M059J (cell line): Measurements from ENCODE around the gene KIAA1755. TPM values are rescaled to one million over a fixed set of nuclear protein-coding genes. Genes with fewer than 3 reads are reported as not detected.
A peak's percentile ranks its signal among the peaks of the same experiment; 100 is the strongest.
"Not testable (repeated sequence)": the region's sequence is repeated elsewhere in the genome, so short reads cannot be mapped to it uniquely, and the experiment has no call there.

Experiments used
- DNase-seq: peaks from one replicate; pipeline ENCODE4 v3.0.0-alpha.2; 2012; ENCODE audit warnings: low read depth
- total RNA-seq: library from RNA; depleted of rRNA; stranded (reverse); fragments of >200 nt; shearing (Covaris generic); gene quantifications from 2 replicates; pipeline ENCODE4 v1.2.3, GENCODE V29; 2014

The KIAA1755 gene
- total RNA-seq, 1 experiment from 2014 or later: 3.8 TPM

DNA sequence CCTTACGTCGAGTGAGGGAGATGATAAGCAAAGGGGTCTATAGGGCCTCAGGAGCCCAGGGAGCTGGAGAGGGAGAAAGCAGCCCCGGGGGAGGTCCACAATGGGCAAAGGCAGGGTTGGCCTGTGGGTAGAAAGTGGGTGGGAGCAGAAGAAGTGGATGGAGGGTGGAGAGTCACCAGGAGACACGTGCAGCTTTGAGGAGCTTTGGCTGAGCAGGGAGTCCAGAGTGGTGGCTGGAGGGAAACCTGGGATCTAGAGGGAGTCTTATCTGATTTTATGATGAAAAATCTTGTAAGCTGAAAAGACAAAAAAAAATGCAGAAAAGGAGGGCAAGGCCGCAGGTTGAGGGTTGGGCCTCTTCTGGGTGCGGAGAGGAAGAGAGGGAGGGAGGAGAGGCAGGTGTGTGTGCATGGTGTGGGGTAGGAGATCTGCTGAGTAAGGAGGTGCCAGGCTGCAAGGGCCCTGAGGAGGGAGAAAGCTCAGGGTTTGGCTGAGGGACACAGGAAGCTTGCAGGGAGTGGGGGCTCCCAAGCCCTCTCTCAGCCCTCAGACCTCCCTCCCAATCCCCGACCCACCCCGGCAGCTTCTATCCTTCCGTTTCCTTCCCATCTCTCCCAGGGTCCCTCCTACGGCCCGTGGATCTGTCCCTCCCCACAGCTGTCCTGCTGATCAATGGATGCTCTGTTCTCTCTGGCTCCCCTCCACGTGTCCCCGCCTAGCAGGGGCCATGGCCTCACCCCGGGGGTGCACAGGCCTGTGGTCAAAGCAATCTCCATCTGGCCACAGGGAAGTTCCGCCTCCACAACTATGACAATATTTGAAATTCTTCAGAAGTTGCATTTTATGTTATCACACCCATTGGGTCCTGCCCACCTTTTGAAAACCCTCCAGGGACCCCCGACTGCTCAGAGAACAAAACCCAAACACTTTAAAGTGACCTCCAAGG is 26.3 kb upstream of the KIAA1755 start:
- no peak for DNase-seq

DNA sequence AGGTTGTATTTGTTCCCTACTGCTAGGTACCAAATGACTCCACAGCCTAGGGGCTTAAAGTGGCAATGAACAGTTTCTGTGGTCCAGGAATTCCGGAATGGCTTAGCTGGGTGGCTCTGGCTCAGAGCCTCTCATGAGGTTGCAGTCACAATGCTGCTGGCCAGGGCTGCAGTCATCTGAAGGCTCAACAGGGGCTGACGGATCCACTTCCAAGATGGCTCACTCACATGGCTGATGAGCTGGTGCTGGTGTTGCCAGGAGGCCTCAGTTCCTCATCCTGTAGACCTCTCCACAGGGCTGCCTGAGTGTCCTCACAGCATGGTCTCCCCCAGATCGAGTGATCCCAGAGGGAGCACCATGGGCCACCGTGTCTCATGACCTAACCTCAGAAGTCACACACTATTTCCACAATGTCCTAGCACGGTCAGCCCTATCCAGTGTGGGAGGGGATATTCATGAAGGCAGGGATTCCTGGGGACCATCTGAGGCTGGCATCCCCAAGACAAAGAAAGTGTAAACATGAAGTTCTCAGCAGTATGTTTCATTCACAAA is 24.4 kb upstream of the KIAA1755 start:
- no peak for DNase-seq

DNA sequence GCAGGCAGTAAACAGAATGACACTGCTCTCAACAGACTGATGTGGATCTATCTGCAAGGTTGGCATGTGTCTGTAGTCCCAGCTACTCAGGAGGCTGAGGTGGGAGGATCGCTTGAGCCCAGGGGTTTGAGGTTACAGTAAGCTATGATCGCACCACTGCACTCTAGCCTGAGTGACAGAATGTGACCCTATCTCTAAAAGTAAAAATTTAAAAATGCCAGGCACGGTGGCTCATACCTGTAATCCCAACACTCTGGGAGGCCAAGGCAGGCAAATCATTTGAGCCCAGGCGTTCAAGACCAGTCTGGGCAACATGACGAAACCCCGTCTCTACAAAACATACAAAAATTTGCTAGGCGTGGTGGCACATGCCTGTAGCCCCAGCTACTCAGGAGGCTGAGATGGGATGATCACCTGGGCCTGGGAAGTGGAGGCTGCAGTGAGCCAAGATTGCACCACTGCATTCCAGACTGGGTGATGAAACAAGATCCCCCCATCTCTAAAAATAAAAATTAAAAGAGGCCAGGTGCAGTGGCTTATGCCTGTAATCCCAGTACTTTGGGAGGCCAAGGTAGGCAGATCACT is 23.6 kb upstream of the KIAA1755 start:
- not testable (repeated sequence) for DNase-seq

- no peak for DNase-seq
These were observed 22.7 kb upstream of the KIAA1755 start for GRCh38 chr20:38283236-38283635.

- DNase-seq: not testable (repeated sequence)
These were observed 20.8 kb upstream of the KIAA1755 start for GRCh38 chr20:38281176-38281915.

DNA sequence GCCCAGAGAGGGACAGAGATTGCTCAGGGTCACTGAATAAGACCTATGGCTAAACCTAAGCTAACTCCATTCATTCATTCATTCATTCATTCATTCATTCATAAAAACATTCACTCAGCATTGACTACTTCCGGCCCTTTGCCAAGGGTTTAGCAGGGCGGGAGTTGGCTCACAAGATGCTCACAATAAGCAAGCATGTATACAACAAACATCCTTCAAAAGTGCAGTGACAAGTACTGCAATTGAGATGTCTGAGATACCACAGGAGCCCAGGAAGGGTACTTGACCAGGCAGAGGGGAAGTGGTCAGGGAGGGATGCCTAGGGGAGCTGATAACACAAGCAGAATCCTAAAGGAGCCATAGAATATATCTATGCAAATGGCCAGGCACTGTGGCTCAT is 18.2 kb upstream of the KIAA1755 start:
- DNase-seq: no peak

GRCh38 chr20:38278131-38278530 is 17.6 kb upstream of the KIAA1755 start:
- DNase-seq: no peak

- no peak for DNase-seq
These were observed 17.2 kb upstream of the KIAA1755 start for GRCh38 chr20:38277691-38278090.

- DNase-seq: no peak
These were observed 16.8 kb upstream of the KIAA1755 start for GRCh38 chr20:38277285-38277684.

GRCh38 chr20:38275815-38276550 is 15.4 kb upstream of the KIAA1755 start:
- DNase-seq: peak; percentile 96

DNA sequence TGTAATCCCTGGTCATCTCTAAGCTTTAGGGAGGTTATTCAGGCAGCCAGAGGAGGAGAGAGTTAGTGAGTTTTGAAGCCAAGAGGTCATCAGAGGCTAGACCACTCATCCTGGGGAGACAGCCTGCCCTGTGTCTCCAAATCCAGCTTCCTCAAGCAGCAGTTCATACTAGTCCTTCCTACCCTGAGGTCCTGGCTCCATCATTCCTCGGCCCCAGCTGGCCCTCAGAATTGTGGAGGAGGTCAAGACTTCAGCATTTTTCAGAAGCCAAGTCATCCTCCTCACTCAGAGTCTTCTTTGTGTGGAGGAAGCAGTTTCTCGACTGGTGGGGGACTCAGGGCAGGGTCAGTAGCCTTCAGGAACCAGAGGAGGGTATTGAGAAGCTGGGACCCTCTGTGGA is 12.4 kb upstream of the KIAA1755 start:
- DNase-seq: peak; percentile 93

DNA sequence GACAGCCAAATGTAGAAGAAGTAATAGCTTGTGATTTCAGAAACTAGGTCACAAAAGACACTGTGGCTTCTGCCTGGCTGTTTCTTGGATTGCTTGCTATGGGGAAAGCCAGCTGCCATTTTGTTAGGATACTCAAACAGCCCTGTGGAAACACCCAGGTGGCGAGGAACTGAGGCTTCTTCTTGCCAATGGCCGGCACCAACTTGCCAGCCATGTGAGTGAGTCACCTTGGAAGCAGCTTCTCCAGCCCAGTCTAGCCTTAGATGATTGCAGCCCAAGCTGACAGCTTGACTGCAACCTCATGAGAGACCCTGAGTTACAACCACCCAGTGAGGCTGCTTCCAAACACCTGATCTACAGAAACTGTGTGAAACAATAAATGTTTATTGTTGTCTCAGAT is 11.9 kb upstream of the KIAA1755 start:
- peak; percentile 92 for DNase-seq

DNA sequence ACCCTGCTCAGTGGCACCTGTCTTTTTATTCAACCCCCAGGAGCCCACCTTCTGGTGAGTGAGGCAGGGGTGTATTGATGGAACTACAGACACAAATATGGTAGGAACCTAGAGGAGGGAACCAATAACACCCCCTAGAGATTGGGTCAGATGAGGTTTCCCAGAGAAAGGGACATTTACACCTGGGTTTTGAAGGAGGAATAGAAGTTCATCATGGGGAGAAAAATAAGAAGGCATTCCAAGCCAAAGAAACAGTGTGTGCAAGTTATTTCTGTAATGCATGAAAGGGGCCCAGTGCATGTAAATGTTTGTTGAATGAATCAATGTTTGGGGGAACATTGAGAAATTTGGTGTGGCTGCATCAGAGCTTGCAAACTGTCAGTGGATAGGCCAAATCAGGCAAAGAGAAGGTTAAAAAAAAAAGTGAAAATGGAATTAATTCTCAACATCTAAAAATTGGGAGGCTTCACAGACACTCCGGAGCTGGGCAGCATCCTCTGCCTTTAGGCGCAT is 11.1 kb upstream of the KIAA1755 start:
- no peak for DNase-seq

GRCh38 chr20:38270869-38271605 is 10.5 kb upstream of the KIAA1755 start:
- peak; percentile 100 for DNase-seq

GRCh38 chr20:38269715-38270114 is 9.2 kb upstream of the KIAA1755 start:
- peak; percentile 65 for DNase-seq

DNA sequence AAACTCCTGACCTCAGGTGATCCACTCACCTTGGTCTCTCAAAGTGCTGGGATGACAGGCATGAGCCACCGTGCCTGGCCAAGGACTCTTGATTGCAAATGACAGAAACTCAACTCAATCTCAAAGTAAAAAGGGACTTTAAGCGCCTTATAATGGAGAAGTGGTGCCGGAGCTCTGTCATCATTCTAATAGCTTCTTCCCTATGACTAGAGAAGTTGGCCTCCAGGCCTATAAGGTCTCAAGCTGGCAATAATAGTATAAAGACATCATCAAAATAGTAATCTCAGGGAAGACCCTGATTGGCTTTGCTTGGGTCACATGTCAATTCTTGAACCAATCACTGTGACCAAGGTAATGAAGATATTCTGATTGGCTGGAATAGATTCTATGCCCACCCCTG is 8.5 kb upstream of the KIAA1755 start:
- DNase-seq: no peak

DNA sequence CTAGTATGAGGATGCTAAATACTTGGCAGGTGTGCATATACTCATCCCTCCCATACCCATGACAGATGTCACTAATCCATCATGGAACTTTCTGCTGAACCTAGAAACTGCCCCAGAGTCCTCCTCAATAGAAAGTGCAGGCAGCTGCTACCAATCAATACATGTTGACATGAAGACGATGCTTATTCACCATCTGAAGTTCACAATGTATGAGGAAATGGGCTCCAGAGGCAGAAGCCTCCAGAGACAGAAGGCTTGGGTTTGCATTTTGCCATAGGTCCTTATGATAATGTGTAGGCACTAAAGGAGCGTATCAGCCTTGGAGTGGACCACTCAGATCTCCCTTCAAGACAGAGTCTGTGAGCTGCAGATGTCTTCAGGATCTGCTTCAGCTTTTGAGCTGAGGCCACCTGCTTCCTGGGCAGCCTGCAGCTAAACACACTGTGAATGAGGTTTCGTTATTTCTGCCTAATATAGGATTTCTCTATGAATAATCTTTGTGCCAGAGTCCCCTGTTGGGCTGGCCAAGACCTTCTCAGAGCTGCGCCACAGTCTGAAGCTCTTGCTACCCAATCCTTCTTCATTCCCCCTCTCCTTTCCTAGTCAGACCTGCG is 7.5 kb upstream of the KIAA1755 start:
- no peak for DNase-seq

- DNase-seq: no peak
These were observed 6.8 kb upstream of the KIAA1755 start for GRCh38 chr20:38267296-38267695.

DNA sequence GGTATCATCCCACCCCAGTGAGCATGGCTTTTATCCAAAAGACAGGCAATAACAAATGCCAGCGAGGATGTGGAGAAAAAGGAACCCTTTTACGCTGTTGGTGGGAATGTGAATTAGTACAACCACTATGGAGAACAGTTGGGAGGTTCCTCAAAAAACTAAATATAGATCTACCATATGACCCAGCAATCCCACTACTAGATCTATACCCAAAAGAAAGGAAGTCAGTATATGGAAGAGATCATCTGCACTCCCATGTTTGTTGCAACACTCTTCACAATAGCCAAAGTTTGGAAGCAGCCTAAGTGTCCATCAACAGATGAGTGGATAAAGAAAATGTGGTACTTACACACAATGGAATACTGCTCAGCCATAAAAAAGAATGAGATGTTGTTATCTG is 5.9 kb upstream of the KIAA1755 start:
- DNase-seq: no peak

DNA sequence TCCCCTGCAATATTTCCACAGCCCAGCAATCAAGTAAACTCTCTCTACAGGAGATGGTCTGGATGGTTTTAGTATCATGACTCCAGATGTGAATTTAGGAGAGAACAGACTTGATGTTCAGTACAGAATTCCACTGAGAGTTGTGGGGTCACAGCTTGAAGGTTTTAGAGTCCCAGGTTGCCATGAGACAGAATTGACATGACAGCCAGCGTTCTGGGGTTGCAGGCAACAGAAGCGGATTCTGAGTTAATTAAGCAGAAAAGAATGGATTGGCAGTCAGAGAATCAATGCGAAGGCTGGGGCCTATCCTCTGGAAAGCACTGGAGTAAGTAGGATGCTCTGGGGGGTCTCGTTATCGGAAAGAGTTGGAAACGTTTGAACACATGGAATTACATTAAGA is 2.4 kb upstream of the KIAA1755 start:
- no peak for DNase-seq
